Panc1 (cell line): ENCODE results near the gene STPG3. TPM values are rescaled to one million over a fixed set of nuclear protein-coding genes. Genes with fewer than 3 reads are reported as not detected.

Experiments used
- ATAC-seq: fragments of 200-7000 bp; cut with Tn5 transposase; 2 replicates; pipeline ENCODE4 v1.9.1; 2020; ENCODE audit warnings: mild to moderate bottlenecking, moderate library complexity
- BruUV-seq: library from RNA; stranded (reverse); fragments of 400-500 nt; replicated peaks from 2 replicates; lab custom pipeline; 2021; lab: Mats Ljungman, UMichigan
- CTCF ChIA-PET: fragments of 300-600 bp; sonication (Branson Sonifier 250); formaldehyde crosslinking; loops from one replicate; lab custom pipeline; 2022; ENCODE audit warnings: antibody characterized with exemption; lab: Charles Lee
- POLR2A ChIA-PET: fragments of 300-600 bp; sonication (Branson Sonifier 250); formaldehyde crosslinking; loops from one replicate; lab custom pipeline; 2022; ENCODE audit warnings: antibody characterized with exemption; lab: Charles Lee
- DNase-seq: peaks from one replicate; pipeline ENCODE4 v3.0.0-alpha.2; 2010; ENCODE audit warnings: low read depth, low spot score
- H3K27ac ChIP-seq: 2 replicates; pipeline ENCODE4 v1.5.1; 2011; ENCODE audit warnings: mild to moderate bottlenecking, low read length, inconsistent platforms
- H3K27me3 ChIP-seq: fragments of 200-500 bp; sonication (Bioruptor generic); 2 replicates; pipeline ENCODE4 v1.6.0; 2014; ENCODE audit warnings: low read length, inconsistent platforms; ENCODE audit not compliant: control insufficient read depth, insufficient read depth
- H3K36me3 ChIP-seq: fragments of 200-500 bp; sonication (Bioruptor generic); 2 replicates; pipeline ENCODE4 v1.5.1; 2014; ENCODE audit warnings: inconsistent platforms, mild to moderate bottlenecking, low read length, moderate library complexity; ENCODE audit not compliant: control insufficient read depth, insufficient read depth
- H3K4me1 ChIP-seq: 2 replicates; pipeline ENCODE4 v1.5.1; 2011; ENCODE audit warnings: inconsistent platforms, mild to moderate bottlenecking, low read length, moderate library complexity; ENCODE audit not compliant: control insufficient read depth, insufficient read depth
- H3K4me3 ChIP-seq, 2 experiments: 2 replicates each; pipeline ENCODE4 v1.5.1; 2011 to 2012; ENCODE audit warnings: low read depth in 2 of 2, low read length in 2 of 2, mild to moderate bottlenecking in 2 of 2, inconsistent platforms in 1 of 2, moderate library complexity in 1 of 2
- H3K9me3 ChIP-seq: fragments of 200-500 bp; sonication (Bioruptor generic); 2 replicates; pipeline ENCODE4 v1.5.1; 2014; ENCODE audit warnings: low read depth, mild to moderate bottlenecking, inconsistent platforms, low read length, moderate library complexity; ENCODE audit not compliant: control insufficient read depth, insufficient read depth
- POLR2AphosphoS5 ChIP-seq: IDR thresholded peaks from 2 replicates; pipeline ENCODE4 v1.6.1; 2012; ENCODE audit warnings: mild to moderate bottlenecking, low read depth, low read length, moderate library complexity
- SIN3A ChIP-seq: IDR thresholded peaks from 2 replicates; pipeline ENCODE4 v1.6.1; 2012; ENCODE audit warnings: low read depth, mild to moderate bottlenecking, low read length, moderate library complexity, borderline replicate concordance; ENCODE audit not compliant: insufficient read depth
- TCF7L2 ChIP-seq: IDR thresholded peaks from 2 replicates; pipeline ENCODE4 v1.6.1; 2011; ENCODE audit warnings: mild to moderate bottlenecking, low read depth, low read length, inconsistent platforms
- in situ Hi-C: cut with HindIII; loops from 2 replicates; pipeline ENCODE4 v1.10.0; 2016; ENCODE audit warnings: low sequenced_read_pairs, low pct_unique_long_range_greater_than_20kb
- intact Hi-C: fragments of 100-400 bp; cut with micrococcal nuclease; formaldehyde crosslinking; loops from one replicate; pipeline ENCODE4 v1.10.0; 2022; ENCODE audit not compliant: unreplicated experiment
- total RNA-seq: library from RNA; stranded (reverse); gene quantifications from one replicate; pipeline ENCODE4 v1.2.1, GENCODE V29; 2021; ENCODE audit not compliant: unreplicated experiment
- TF ChIP-seq, protein P1 (sequence below): fragments of 450-650 bp; IDR thresholded peaks from 2 replicates; pipeline ENCODE4 v1.5.1; 2017; ENCODE audit warnings: mild to moderate bottlenecking
- TF ChIP-seq, protein P2 (sequence below), 2 experiments: IDR thresholded peaks; 2 replicates each; pipeline ENCODE4 v1.6.1; 2011 to 2012; ENCODE audit warnings: low read depth in 2 of 2, control low read depth in 1 of 2, low read length in 1 of 2, mild to moderate bottlenecking in 1 of 2, moderate library complexity in 1 of 2; ENCODE audit not compliant: insufficient read depth in 1 of 2

The STPG3 gene
- total RNA-seq, 1 experiment from 2014 or later = 0.26 TPM

- Histone ChIP-seq H3K9me3 (no peaks in the 10 kb centered on the region), H3K27ac (no peak overlapping the region), H3K4me1 (peaks cover 6% of the 10 kb centered on the region), H3K4me3 (no peak overlapping the region), H3K36me3 (no peaks in the 10 kb centered on the region), H3K27me3 (no peaks in the 10 kb centered on the region)
- ATAC-seq = no peak
- TF ChIP-seq, protein P1, sequence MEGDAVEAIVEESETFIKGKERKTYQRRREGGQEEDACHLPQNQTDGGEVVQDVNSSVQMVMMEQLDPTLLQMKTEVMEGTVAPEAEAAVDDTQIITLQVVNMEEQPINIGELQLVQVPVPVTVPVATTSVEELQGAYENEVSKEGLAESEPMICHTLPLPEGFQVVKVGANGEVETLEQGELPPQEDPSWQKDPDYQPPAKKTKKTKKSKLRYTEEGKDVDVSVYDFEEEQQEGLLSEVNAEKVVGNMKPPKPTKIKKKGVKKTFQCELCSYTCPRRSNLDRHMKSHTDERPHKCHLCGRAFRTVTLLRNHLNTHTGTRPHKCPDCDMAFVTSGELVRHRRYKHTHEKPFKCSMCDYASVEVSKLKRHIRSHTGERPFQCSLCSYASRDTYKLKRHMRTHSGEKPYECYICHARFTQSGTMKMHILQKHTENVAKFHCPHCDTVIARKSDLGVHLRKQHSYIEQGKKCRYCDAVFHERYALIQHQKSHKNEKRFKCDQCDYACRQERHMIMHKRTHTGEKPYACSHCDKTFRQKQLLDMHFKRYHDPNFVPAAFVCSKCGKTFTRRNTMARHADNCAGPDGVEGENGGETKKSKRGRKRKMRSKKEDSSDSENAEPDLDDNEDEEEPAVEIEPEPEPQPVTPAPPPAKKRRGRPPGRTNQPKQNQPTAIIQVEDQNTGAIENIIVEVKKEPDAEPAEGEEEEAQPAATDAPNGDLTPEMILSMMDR = no peak
- TF ChIP-seq SIN3A (no peak), TCF7L2 (no peak), POLR2AphosphoS5 (no peak)
- CTCF ChIA-PET = no interaction called here
- intact Hi-C loops (no loop called here), in situ Hi-C loops (no loop called here)
- POLR2A ChIA-PET = no interaction called here
- no peak for DNase-seq
- no TSS peak for BruUV-seq
These were observed 39.6 kb upstream of the STPG3 start for GRCh38 chr9:137211532-137211931.

- POLR2A ChIA-PET = no interaction called here
- TF ChIP-seq, protein P1 = no peak
- TF ChIP-seq SIN3A (no peak), POLR2AphosphoS5 (no peak), TCF7L2 (no peak)
- TF ChIP-seq, protein P2, sequence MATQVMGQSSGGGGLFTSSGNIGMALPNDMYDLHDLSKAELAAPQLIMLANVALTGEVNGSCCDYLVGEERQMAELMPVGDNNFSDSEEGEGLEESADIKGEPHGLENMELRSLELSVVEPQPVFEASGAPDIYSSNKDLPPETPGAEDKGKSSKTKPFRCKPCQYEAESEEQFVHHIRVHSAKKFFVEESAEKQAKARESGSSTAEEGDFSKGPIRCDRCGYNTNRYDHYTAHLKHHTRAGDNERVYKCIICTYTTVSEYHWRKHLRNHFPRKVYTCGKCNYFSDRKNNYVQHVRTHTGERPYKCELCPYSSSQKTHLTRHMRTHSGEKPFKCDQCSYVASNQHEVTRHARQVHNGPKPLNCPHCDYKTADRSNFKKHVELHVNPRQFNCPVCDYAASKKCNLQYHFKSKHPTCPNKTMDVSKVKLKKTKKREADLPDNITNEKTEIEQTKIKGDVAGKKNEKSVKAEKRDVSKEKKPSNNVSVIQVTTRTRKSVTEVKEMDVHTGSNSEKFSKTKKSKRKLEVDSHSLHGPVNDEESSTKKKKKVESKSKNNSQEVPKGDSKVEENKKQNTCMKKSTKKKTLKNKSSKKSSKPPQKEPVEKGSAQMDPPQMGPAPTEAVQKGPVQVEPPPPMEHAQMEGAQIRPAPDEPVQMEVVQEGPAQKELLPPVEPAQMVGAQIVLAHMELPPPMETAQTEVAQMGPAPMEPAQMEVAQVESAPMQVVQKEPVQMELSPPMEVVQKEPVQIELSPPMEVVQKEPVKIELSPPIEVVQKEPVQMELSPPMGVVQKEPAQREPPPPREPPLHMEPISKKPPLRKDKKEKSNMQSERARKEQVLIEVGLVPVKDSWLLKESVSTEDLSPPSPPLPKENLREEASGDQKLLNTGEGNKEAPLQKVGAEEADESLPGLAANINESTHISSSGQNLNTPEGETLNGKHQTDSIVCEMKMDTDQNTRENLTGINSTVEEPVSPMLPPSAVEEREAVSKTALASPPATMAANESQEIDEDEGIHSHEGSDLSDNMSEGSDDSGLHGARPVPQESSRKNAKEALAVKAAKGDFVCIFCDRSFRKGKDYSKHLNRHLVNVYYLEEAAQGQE (IDR thresholded peaks at IDR 0.05; ENCODE audit: insufficient read depth in 1 of 2, low read depth in 2 of 2, low read length in 1 of 2) = no peak
- no peaks in the 10 kb centered on the region for H3K27me3 ChIP-seq
- no peak overlapping the region for H3K4me3 ChIP-seq
- no peak for DNase-seq
- CTCF ChIA-PET = interaction anchor here (0.5 to 0.6 kb wide), 2 partner anchors 11 to 22 kb away, joined by 3 to 10 read pairs; no protein-coding TSS in a partner anchor
- H3K4me1 ChIP-seq = peaks cover 8% of the 10 kb centered on the region
- H3K9me3 ChIP-seq = no peaks in the 10 kb centered on the region
- no peak for ATAC-seq
- H3K36me3 ChIP-seq = no peaks in the 10 kb centered on the region
- no TSS peak for BruUV-seq
- intact Hi-C loops = no loop called here
- H3K27ac ChIP-seq = no peak overlapping the region
- in situ Hi-C loops = no loop called here
These were observed 38.6 kb upstream of the STPG3 start for GRCh38 chr9:137212520-137212919.
